DND-41 (cell line): ENCODE data around the gene TLR6.

Experiments
- ATAC-seq: fragments of 200-7000 bp; cut with Tn5 transposase; 3 replicates; pipeline ENCODE4 v1.9.1; 2021; ENCODE audit warnings: low read depth; ENCODE audit not compliant: insufficient read depth
- DNase-seq: peaks from one replicate; pipeline ENCODE4 v3.0.0-alpha.2; 2020
- H2AFZ ChIP-seq: 2 replicates; pipeline ENCODE4 v1.6.0; 2012; ENCODE audit warnings: low read depth, low read length
- H3K27ac ChIP-seq: 2 replicates; pipeline ENCODE4 v1.5.1; 2012; ENCODE audit warnings: low read length, inconsistent platforms
- H3K27me3 ChIP-seq: fragments of 200-600 bp; sonication (generic); 2 replicates; pipeline ENCODE4 v1.6.0; 2012; ENCODE audit warnings: low read length, mild to moderate bottlenecking, inconsistent platforms; ENCODE audit not compliant: insufficient read depth, poor library complexity
- H3K36me3 ChIP-seq: 2 replicates; pipeline ENCODE4 v1.5.1; 2012; ENCODE audit warnings: low read length, inconsistent platforms; ENCODE audit not compliant: insufficient read depth
- H3K4me1 ChIP-seq: 2 replicates; pipeline ENCODE4 v1.5.1; 2012; ENCODE audit warnings: mild to moderate bottlenecking, low read length; ENCODE audit not compliant: insufficient read depth
- H3K4me2 ChIP-seq: 2 replicates; pipeline ENCODE4 v1.6.0; 2012; ENCODE audit warnings: mild to moderate bottlenecking, moderate library complexity, low read length, inconsistent platforms; ENCODE audit not compliant: insufficient read depth
- H3K4me3 ChIP-seq, 2 experiments: fragments of 200-600 bp in 1 of 2; shearing (Covaris generic) in 1 of 2; 2 replicates each; pipeline ENCODE4 v1.5.1; 2012 to 2016; ENCODE audit warnings: inconsistent platforms in 2 of 2, low read length in 2 of 2, mild to moderate bottlenecking in 2 of 2, low read depth in 1 of 2, moderate library complexity in 1 of 2
- H3K79me2 ChIP-seq: 2 replicates; pipeline ENCODE4 v1.6.0; 2012; ENCODE audit warnings: low read length, inconsistent platforms; ENCODE audit not compliant: insufficient read depth
- H3K9ac ChIP-seq: 2 replicates; pipeline ENCODE4 v1.6.0; 2012; ENCODE audit warnings: low read depth, mild to moderate bottlenecking, inconsistent platforms, low read length, moderate library complexity
- H3K9me3 ChIP-seq: 2 replicates; pipeline ENCODE4 v1.5.1; 2012; ENCODE audit warnings: low read length, moderate library complexity, mild to moderate bottlenecking, inconsistent platforms; ENCODE audit not compliant: insufficient read depth, severe bottlenecking
- H4K20me1 ChIP-seq: 2 replicates; pipeline ENCODE4 v1.6.0; 2012; ENCODE audit warnings: low read length; ENCODE audit not compliant: insufficient read depth
- CTCF ChIP-seq: IDR thresholded peaks from 2 replicates; pipeline ENCODE4 v1.5.1; 2012; ENCODE audit warnings: borderline replicate concordance, low read length, moderate library complexity, mild to moderate bottlenecking; ENCODE audit not compliant: poor library complexity, severe bottlenecking; ENCODE audit errors: extremely low read depth
- EZH2 ChIP-seq: IDR thresholded peaks from 3 replicates; pipeline ENCODE4 v1.6.1; 2012; ENCODE audit warnings: borderline replicate concordance, low read depth, mild to moderate bottlenecking, moderate library complexity, low read length, inconsistent platforms; ENCODE audit not compliant: severe bottlenecking

TLR6 gene

GRCh38 chr4:38818441-38818976, 38.1 kb downstream of the TLR6 start:
- DNase-seq (no peak), ATAC-seq (no peak)
- Histone ChIP-seq H3K4me2 (no peak overlapping the region), H2AFZ (no peak overlapping the region), H4K20me1 (no peaks in the 10 kb centered on the region), H3K4me1 (no peaks in the 10 kb centered on the region), H3K9ac (no peak overlapping the region), H3K79me2 (no peaks in the 10 kb centered on the region), H3K27ac (no peak overlapping the region), H3K4me3 (no peak overlapping the region), H3K27me3 (no peaks in the 10 kb centered on the region), H3K36me3 (no peaks in the 10 kb centered on the region), H3K9me3 (no peaks in the 10 kb centered on the region)
- TF ChIP-seq EZH2 (no peak), CTCF (no peak)

GRCh38 chr4:38815885-38816782, 40.5 kb downstream of the TLR6 start:
- Histone ChIP-seq H3K4me1 (no peaks in the 10 kb centered on the region), H3K79me2 (no peaks in the 10 kb centered on the region), H3K27me3 (no peaks in the 10 kb centered on the region), H3K4me3 (no peak overlapping the region), H3K9ac (no peak overlapping the region), H3K9me3 (no peaks in the 10 kb centered on the region), H4K20me1 (no peaks in the 10 kb centered on the region), H2AFZ (no peak overlapping the region), H3K27ac (no peak overlapping the region), H3K4me2 (no peak overlapping the region), H3K36me3 (no peaks in the 10 kb centered on the region)
- DNase-seq (no peak), ATAC-seq (no peak)
- no peak for TF ChIP-seq CTCF
- TF ChIP-seq EZH2 = no peak

- Histone ChIP-seq H3K9ac (no peak overlapping the region), H3K4me1 (no peaks in the 10 kb centered on the region), H3K27ac (no peak overlapping the region), H3K27me3 (no peaks in the 10 kb centered on the region), H4K20me1 (no peaks in the 10 kb centered on the region), H3K4me2 (no peak overlapping the region), H2AFZ (no peak overlapping the region), H3K9me3 (no peaks in the 10 kb centered on the region), H3K79me2 (no peaks in the 10 kb centered on the region), H3K4me3 (no peak overlapping the region), H3K36me3 (no peaks in the 10 kb centered on the region)
- no peak for DNase-seq
- TF ChIP-seq CTCF (no peak), EZH2 (no peak)
- ATAC-seq = no peak
Observed at GRCh38 chr4:38814386-38814785, 42.2 kb downstream of the TLR6 start.
